NCI-H1417 (cell line): ENCODE measurements around the gene SERHL2.
"Not testable (repeated sequence)": the region's sequence is repeated elsewhere in the genome, so short reads cannot be mapped to it uniquely, and the experiment has no call there.

ENCODE experiments used
- DNase-seq, 3 experiments: peaks; one replicate each; lab custom pipeline; 2025; lab: John Stamatoyannopoulos, UW

The SERHL2 gene

GRCh38 chr22:42574046-42574445 lies 20.3 kb downstream of the SERHL2 start:
- DNase-seq = not testable (repeated sequence)

- not testable (repeated sequence) for DNase-seq
Observed at GRCh38 chr22:42574468-42574867, 20.7 kb downstream of the SERHL2 start.

DNA sequence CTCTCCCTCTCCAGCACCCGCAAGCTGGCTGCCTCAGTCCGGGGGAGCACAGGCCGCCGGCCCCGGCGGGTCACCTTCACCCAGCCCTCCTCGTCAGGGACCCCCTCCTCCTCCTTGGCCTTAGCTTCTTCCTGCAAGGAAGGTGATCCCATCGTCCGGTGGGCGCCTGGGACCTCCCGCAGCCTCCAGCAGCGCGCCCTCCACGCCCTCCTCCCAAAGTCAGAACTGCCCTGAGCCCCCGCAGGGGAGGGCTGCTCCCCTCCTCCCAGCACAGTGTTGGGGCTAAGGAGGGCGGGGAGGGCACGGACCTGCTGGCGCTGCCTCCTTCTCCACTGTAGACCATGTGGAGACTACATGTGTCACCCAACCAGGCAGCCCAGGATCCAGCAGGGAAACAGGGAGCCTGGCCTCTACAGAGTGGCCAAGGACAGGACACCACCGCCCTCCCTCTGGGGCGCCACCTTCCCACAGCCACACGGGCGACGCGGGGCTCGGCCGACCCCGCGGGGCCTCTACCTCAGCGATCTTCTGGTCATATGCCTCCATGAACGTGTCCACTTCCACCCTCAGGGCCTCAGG lies 22.3 kb downstream of the SERHL2 start:
- not testable (repeated sequence) for DNase-seq

GRCh38 chr22:42577141-42577540 lies 23.4 kb downstream of the SERHL2 start:
- DNase-seq = not testable (repeated sequence)

DNA sequence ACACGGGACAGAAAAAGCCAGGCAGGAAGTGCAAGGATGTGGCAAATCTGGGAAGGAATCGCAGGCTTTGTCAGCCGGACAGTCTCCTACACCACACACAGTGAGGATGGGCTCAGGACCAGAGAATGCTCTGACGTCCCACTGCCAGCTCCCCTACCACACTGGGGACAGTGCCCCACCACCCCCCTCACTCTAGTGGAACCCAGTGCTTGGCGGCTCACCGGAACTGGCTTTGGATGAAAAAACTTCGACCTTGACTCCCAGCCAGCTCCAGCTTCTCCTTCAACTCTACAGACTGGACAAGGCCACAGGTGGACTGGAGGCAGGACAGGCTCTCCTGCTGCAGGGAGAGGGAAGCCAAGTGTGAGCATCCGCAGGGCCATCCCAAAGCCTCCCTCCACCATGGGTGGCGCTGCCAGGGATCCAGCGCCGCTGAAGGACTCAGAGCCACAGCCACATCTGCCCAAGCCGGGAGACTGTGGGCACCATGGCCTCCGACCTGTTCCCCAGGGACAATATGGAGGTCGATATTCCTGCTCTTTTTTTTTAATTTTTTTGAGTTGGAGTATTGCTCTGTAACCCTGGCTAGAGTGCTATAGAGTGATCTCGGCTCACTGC lies 24.0 kb downstream of the SERHL2 start:
- no peak for DNase-seq

DNA sequence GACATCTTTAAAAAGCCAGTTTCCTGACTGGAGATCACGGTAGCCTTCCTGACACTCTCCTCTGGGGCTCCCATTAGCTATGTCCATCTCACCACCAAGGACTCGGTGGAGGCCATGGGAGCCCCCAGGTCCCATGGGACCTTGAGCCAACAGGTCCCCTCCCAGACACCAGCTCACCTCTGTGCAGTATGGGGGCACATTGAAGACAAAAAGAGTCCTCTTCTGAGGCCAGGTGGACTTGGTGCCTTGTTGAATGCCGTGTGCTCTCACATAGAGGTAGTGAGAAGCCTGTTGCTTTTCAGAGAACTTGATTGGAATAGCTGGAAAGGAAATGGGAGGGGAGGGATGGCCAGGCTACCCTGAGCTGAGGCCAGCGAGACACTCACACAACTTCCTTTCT lies 26.3 kb downstream of the SERHL2 start:
- DNase-seq = not testable (repeated sequence)

GRCh38 chr22:42581194-42581761 lies 27.5 kb downstream of the SERHL2 start:
- DNase-seq = peak in 1 of 3 experiments; percentile 15

- DNase-seq = peak; percentile 60 to 67 (median 63)
Observed at GRCh38 chr22:42581762-42582716, 28.3 kb downstream of the SERHL2 start.

- no peak for DNase-seq
Observed at GRCh38 chr22:42582987-42583386, 29.2 kb downstream of the SERHL2 start.

GRCh38 chr22:42584364-42584940 lies 30.7 kb downstream of the SERHL2 start:
- no peak for DNase-seq

- no peak for DNase-seq
Observed at GRCh38 chr22:42585096-42585495, 31.3 kb downstream of the SERHL2 start.

DNA sequence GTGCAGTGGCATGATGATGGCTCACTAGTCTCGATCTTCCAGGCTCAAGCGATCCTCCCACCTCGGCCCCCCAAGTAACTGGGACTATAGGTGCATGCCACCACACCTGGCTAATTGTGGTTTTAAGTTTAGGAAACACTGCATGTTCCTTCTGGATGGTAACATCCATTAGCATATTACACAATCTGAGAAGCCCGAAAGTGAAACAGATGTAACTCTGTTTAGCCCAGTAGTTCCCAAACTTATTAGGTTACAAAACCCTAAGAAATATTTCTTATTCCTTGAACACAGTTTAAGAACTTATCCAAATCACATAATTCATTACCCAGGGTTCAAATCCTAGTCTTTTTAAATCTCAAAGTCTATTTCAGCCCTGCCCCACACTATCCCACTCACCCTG lies 32.6 kb downstream of the SERHL2 start:
- no peak for DNase-seq

DNA sequence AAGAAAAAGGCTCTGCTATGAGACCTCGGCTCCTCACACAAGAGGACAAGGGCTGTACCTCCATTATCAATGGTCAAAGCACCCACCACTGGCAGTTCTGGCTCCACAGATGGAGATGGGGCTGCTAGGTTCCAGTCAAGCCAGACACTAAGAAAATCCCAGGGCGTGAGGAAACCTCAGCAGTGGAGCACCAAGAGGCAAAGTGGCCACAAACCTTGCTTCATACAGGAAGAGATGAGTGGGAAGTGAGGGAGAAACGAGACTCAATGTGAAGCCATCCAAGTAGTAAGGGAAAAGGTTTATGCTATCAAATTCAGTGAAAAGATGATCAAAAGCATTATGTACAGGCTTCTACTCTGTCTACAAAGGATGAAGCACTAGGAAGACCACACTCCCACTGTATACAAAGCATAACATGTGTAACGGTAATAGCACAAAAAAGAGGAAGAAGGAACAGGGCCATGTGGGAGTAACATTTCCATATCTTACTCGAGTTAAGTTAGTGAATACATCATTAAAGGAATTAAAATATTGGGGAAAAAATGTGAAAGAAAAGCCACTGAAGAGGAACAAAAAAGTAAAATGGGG lies 33.9 kb downstream of the SERHL2 start:
- no peak for DNase-seq

DNA sequence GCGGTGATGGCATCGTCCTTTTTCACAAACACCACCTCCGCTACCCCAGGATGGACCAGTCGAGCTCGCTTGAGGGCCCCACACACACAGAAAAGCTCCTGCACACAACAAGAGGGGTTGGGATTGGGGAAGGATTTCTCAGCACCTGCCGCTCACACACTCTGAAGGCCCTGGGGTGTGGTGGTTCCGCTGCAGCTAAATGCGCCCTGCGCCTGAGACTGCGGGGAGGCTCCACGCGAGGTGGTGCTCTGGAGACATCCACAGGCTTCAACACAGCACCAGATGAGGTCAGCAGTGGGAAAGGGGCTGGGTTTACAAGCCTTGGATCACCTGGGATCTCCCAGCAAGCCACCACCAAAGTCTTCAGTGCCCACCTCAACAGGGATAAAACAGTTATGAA lies 38.2 kb downstream of the SERHL2 start:
- DNase-seq = no peak

DNA sequence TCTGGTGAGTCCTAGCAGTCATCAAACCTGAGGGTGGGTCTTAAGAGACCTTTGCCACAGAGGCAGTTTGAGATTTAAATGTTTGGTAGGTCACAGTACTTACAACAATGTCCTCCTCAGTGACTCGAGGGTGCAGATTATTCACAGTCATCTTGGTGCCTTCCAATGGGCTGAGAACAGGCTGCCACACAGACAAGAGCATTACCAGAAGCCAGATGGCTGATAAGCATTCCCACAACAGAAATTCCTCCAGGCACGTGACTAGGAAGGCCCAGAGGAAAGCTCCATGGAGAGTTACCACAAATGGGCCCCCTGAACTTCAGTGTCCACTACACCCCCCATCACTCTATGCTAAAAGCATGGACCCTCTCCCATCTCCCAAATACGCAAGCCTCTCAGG lies 41.7 kb downstream of the SERHL2 start:
- no peak for DNase-seq

DNA sequence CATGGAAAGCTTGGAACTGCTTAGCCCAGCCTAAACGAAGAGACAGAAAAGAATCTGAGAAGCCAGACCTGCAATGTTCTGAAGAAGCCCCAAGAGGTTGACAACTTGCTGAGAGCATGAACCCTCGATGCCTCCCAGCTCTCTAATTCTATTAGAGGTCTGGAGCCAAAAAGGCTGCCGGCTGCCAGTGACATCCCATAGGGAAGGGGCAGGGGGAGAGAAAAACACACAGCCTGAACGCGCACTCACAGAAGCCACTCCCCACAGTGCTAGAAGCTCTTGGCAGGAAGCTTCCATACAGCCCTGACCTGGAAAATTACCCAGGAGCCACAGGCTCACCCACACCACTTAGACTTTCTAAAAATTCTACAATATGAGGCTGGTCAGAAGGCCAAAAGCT lies 42.6 kb downstream of the SERHL2 start:
- DNase-seq = no peak

DNA sequence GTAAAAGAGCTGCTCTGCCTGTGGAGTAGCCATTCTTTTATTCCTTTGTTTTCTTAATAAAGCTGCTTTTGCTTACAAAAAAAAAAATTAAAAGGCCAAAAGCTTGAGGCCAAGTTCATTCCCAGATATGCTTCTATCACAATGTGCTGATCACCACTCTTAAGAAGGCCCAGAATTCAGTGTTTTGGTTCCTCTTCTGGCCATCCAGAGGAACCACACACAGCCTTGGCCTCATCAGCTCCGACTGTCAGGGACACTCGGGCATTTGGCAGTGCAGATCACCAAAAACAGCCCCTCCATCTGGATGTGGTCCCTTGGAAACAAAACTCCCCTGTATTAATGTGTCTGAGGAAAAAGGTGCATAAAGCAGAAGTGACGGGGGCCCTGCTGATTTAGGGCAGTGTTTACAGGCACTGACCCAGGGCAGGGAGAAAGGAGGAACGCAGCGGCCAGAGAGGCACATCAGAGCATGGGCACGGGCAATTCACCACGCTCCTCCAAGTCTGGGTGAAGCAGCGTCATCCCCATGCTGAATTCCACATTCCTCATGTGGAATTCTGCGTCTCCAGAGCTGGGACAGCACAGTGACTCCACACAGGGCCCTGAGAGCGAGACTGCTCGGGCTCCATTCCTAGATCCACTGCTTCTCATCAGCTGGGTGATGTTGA lies 43.2 kb downstream of the SERHL2 start:
- DNase-seq = no peak

GRCh38 chr22:42601879-42602465 lies 48.2 kb downstream of the SERHL2 start:
- no peak for DNase-seq

GRCh38 chr22:42602470-42602869 lies 48.7 kb downstream of the SERHL2 start:
- no peak for DNase-seq

DNA sequence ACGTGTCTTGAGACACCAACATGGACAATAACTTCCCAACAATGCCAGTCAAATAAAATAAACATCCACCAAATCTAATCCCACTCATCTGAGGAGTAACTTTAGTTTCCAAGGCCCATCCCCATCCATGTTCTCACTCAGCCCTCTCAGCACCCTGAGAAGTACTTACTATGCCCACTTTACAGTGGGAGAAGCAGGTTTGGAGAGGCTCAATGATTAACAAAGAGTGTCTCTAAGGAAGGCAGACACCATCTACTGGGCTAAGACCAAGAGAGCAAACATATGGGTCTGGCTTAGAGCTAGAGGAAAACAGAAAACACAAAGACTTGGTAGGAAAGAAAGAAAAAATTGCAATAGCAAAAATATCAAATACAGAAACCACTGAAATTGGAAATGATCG lies 49.7 kb downstream of the SERHL2 start:
- no peak for DNase-seq

DNA sequence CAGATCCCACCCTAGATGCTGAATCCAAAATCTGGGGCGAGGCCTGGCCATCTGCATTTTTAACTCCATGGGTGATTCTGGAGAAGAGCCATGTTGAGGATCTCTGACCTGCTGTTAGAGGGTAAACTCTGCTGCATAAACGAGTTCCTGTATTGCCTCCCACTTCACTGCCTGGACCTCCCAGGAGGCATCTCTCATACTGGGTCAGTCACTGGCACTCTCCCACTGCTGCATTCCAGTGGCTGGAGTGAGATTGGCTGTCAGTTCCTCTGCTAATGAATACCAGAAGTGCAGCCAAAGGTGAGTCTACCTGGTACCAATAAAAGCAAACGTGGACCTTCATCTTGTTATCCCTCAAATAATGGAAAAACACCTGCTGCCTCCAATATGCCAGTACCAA lies 50.6 kb downstream of the SERHL2 start:
- DNase-seq = no peak
